Measurements from ENCODE around the gene SLC17A7. TPM values are rescaled to one million over a fixed set of nuclear protein-coding genes. Genes with fewer than 3 reads are reported as not detected.
"Not testable (repeated sequence)": the region's sequence is repeated elsewhere in the genome, so short reads cannot be mapped to it uniquely, and the experiment has no call there.

Gene SLC17A7
- total RNA-seq, 2 experiments from 2014 or later: 0.07 to 0.14 TPM

DNA sequence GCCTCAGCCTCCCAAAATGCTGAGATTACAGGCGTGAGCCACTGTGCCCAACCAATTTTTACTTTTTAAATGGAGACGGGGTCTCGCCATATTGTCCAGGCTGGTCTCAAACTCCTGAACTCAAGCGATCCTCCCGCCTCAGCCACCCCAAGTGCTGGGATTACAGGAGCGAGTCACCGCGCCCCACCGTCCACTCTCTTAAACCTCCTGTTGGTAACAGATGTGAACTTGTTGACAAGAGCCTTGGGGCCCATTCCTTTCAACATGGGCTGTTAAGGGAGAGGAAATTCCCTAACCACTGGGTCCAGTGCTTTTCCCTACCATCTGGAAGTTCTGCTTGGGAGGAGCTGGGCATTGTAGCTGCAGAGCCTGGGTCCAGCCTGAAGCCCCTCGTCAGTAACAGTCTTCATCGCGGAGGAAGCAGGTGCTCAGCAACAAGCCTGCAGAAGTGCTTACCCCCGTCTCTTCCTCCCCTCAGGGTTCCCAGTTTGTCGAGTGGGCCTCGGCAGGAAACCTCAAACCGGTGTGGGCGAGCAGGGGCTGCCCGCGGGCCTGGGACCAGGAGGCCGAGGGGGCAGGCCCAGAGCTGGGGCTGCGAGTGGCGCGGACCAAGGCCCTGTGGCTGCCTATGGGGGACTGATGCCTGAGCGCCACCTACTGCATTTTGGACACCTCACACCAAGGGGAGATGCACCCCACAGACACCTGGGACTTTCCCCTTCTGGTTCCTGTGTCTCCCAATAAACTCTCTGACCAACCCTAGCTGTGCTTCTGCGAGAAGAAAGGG, 28.7 kb upstream of the SLC17A7 start:
- ChIA-PET POLR2A (interaction anchor here (0.5 to 1.9 kb wide), 4 partner anchors 17 to 566 kb away, joined by 3 to 18 read pairs (median 4); partner anchors contain the start of genes ALDH16A1 and PIH1D1), CTCF (interaction anchor here (0.6 to 3.5 kb wide), 15 partner anchors 11 to 244 kb away, joined by 3 to 23 read pairs (median 4); partner anchors contain the start of genes ALDH16A1 and PIH1D1)
- peak; percentile 66 for ATAC-seq
- DNase-seq: peak; percentile 90
- peaks cover 49% of the 10 kb centered on the region for H3K4me1 Mint-ChIP-seq
- intact Hi-C loops (cut with DNase I, micrococcal nuclease): loop anchor here (1.0 kb wide), 5 partner anchors 17 to 244 kb away; partner anchors contain the start of genes ALDH16A1 (in 2 of the 2) and RPS11 (in 1 of the 2)
- H3K27me3 Mint-ChIP-seq: no peaks in the 10 kb centered on the region
- peak overlapping the region; percentile 80 for H3K27ac Mint-ChIP-seq
- H3K9me3 Mint-ChIP-seq (ENCODE audit: low read depth): no peaks in the 10 kb centered on the region
- H3K4me3 Mint-ChIP-seq: peak overlapping the region; percentile 64
- peaks cover 5% of the 10 kb centered on the region for H3K36me3 Mint-ChIP-seq (ENCODE audit: low read depth)

DNA sequence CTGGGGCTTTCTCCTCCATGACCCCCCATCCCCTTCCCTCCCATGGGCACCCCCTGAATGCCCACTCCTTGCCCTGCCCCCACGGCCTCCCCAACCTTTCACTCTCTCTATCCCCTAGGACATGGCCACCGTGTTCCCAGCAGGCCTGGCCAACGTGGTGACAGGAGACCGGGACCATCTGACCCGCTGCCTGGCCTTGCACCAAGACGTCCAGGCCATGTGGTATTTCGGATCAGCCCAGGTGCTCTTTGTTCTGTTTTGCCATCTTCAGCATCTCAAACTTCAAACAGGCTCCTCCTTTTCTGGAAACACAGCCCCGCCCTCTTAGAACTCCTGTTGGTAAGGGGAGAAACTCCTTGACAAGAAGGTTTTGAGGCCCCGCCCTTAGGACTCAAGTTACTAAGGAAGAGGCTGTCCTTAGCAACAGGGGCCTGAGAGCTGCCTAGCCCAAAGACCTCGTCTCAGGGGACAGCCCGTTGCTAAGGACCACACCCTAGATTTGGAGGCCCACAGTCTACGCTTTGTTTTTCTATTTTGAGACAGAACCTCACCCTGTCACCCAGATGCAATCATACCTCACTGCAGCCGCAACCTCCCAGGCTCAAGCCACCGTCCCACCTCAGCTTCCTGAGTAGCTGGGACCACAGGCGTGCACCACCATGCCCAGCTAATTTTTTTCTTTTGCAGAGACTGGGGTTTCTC, 27.6 kb upstream of the SLC17A7 start:
- ChIA-PET CTCF (interaction anchor here (0.8 to 3.5 kb wide), 6 partner anchors 14 to 371 kb away, joined by 3 to 23 read pairs (median 4); partner anchors contain the start of gene ALDH16A1), POLR2A (interaction anchor here (0.7 to 1.9 kb wide), 4 partner anchors 13 to 98 kb away, joined by 3 to 18 read pairs (median 4); partner anchors contain the start of genes ALDH16A1 and PIH1D1)
- Mint-ChIP-seq H3K27me3 (no peaks in the 10 kb centered on the region), H3K4me1 (peaks cover 49% of the 10 kb centered on the region), H3K27ac (peak overlapping the region; percentile 98), H3K9me3 (ENCODE audit: low read depth) (no peaks in the 10 kb centered on the region), H3K36me3 (ENCODE audit: low read depth) (peaks cover 7% of the 10 kb centered on the region), H3K4me3 (peak overlapping the region; percentile 64)
- peak; percentile 88 for DNase-seq
- intact Hi-C loops (cut with DNase I, micrococcal nuclease): loop anchor here in 1 of 2 experiments (1.0 kb wide), 3 partner anchors 16 to 27 kb away; partner anchors contain the start of genes ALDH16A1 and RPS11
- ATAC-seq: peak; percentile 75

- H3K27me3 Mint-ChIP-seq: no peaks in the 10 kb centered on the region
- H3K27ac Mint-ChIP-seq: peak overlapping the region; percentile 98
- no peaks in the 10 kb centered on the region for H3K9me3 Mint-ChIP-seq (ENCODE audit: low read depth)
- DNase-seq (no peak), ATAC-seq (no peak)
- ChIA-PET CTCF (no interaction called here), POLR2A (no interaction called here)
- intact Hi-C loops (cut with DNase I, micrococcal nuclease): no loop called here
- peaks cover 43% of the 10 kb centered on the region for H3K4me1 Mint-ChIP-seq
- H3K4me3 Mint-ChIP-seq: no peak overlapping the region
- H3K36me3 Mint-ChIP-seq (ENCODE audit: low read depth): peaks cover 7% of the 10 kb centered on the region
These were observed 26.9 kb upstream of the SLC17A7 start for GRCh38 chr19:49468199-49468598.

DNA sequence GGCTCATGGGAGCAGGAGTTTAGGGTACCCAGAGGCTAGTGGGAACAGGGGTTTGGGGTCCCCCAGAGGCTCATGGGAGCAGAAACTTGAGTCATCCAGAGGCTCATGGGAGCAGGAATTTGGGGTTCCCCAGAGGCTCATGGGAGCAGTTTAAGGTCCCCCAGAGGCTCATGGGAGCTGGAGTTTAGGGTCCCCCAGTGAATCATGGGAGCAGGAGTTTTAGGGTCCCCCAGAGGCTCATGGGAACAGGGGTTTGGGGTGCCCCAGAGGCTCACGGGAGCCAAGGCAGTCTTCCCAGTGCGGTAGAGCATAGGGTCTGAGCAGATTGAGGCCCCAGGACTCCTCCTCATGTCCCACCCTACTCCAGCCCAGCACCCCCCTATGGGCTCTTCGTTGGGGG, 24.0 kb upstream of the SLC17A7 start:
- H3K4me1 Mint-ChIP-seq: peaks cover 19% of the 10 kb centered on the region
- DNase-seq (no peak), ATAC-seq (no peak)
- no peak overlapping the region for H3K4me3 Mint-ChIP-seq
- H3K36me3 Mint-ChIP-seq (ENCODE audit: low read depth): peaks cover 7% of the 10 kb centered on the region
- ChIA-PET POLR2A (no interaction called here), CTCF (interaction anchor here (0.7 kb wide), 1 partner anchor 74 kb away, joined by 3 read pairs; no protein-coding TSS in a partner anchor)
- no peaks in the 10 kb centered on the region for H3K9me3 Mint-ChIP-seq (ENCODE audit: low read depth)
- H3K27me3 Mint-ChIP-seq: no peaks in the 10 kb centered on the region
- intact Hi-C loops (cut with DNase I, micrococcal nuclease): no loop called here
- no peak overlapping the region for H3K27ac Mint-ChIP-seq

- intact Hi-C loops (cut with DNase I, micrococcal nuclease): no loop called here
- no peaks in the 10 kb centered on the region for H3K27me3 Mint-ChIP-seq
- ChIA-PET CTCF (no interaction called here), POLR2A (no interaction called here)
- peaks cover 9% of the 10 kb centered on the region for H3K4me1 Mint-ChIP-seq
- DNase-seq: no peak
- no peak overlapping the region for H3K4me3 Mint-ChIP-seq
- H3K9me3 Mint-ChIP-seq (ENCODE audit: low read depth): no peaks in the 10 kb centered on the region
- no peak overlapping the region for H3K27ac Mint-ChIP-seq
- ATAC-seq: no peak
- H3K36me3 Mint-ChIP-seq (ENCODE audit: low read depth): peaks cover 11% of the 10 kb centered on the region
These were observed 22.8 kb upstream of the SLC17A7 start for GRCh38 chr19:49463960-49464740.

- H3K4me3 Mint-ChIP-seq: no peak overlapping the region
- no peak overlapping the region for H3K27ac Mint-ChIP-seq
- H3K27me3 Mint-ChIP-seq: no peaks in the 10 kb centered on the region
- peaks cover 8% of the 10 kb centered on the region for H3K36me3 Mint-ChIP-seq (ENCODE audit: low read depth)
- ChIA-PET POLR2A (no interaction called here), CTCF (interaction anchor here (0.6 kb wide), 1 partner anchor 110 kb away, joined by 3 read pairs; no protein-coding TSS in a partner anchor)
- ATAC-seq (no peak), DNase-seq (no peak)
- intact Hi-C loops (cut with DNase I, micrococcal nuclease): no loop called here
- H3K9me3 Mint-ChIP-seq (ENCODE audit: low read depth): no peaks in the 10 kb centered on the region
- H3K4me1 Mint-ChIP-seq: no peaks in the 10 kb centered on the region
These were observed 21.2 kb upstream of the SLC17A7 start for GRCh38 chr19:49462492-49462891.

GRCh38 chr19:49461656-49462055, 20.3 kb upstream of the SLC17A7 start:
- Mint-ChIP-seq H3K27ac (no peak overlapping the region), H3K4me3 (no peak overlapping the region), H3K27me3 (no peaks in the 10 kb centered on the region), H3K4me1 (peaks cover 3% of the 10 kb centered on the region), H3K9me3 (ENCODE audit: low read depth) (no peaks in the 10 kb centered on the region), H3K36me3 (ENCODE audit: low read depth) (peaks cover 10% of the 10 kb centered on the region)
- POLR2A ChIA-PET: no interaction called here
- DNase-seq: no peak
- CTCF ChIA-PET: no interaction called here
- intact Hi-C loops (cut with DNase I, micrococcal nuclease): no loop called here
- no peak for ATAC-seq

GRCh38 chr19:49461130-49461529, 19.8 kb upstream of the SLC17A7 start:
- CTCF ChIA-PET; H3K27me3 Mint-ChIP-seq; H3K4me3 Mint-ChIP-seq; DNase-seq; ATAC-seq; H3K4me1 Mint-ChIP-seq; H3K27ac Mint-ChIP-seq; H3K9me3 Mint-ChIP-seq (ENCODE audit: low read depth); POLR2A ChIA-PET; intact Hi-C loops (cut with DNase I, micrococcal nuclease): not testable (repeated sequence)
- peaks cover 13% of the 10 kb centered on the region for H3K36me3 Mint-ChIP-seq (ENCODE audit: low read depth)

DNA sequence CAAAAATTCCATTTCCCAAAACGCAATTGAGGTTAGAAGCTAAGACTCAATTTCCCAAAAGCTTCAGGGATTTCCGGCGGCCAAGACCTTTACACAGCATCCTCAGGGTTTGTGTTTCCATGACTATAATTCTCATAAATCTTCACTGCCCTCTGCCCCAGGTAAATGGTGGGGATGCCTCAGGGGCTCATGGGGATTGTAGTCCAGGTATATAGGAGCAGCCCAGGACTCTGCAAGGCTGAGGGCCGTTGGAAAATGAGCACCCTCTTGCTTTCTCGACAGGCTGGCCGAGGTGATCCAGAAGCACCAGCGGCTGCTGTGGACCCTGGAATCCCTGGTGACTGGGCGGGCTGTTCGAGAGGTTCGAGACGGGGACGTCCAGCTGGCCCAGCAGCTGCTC, 18.1 kb upstream of the SLC17A7 start:
- Mint-ChIP-seq H3K27me3 (no peaks in the 10 kb centered on the region), H3K27ac (no peak overlapping the region), H3K4me3 (no peak overlapping the region), H3K36me3 (ENCODE audit: low read depth) (peaks cover 12% of the 10 kb centered on the region), H3K9me3 (ENCODE audit: low read depth) (no peaks in the 10 kb centered on the region), H3K4me1 (peaks cover 15% of the 10 kb centered on the region)
- DNase-seq (no peak), ATAC-seq (peak; percentile 43)
- intact Hi-C loops (cut with DNase I, micrococcal nuclease): no loop called here
- ChIA-PET POLR2A (interaction anchor here (0.8 kb wide), 1 partner anchor 40 kb away, joined by 3 read pairs; no protein-coding TSS in a partner anchor), CTCF (interaction anchor here (1.1 to 2.3 kb wide), 4 partner anchors 10 to 17 kb away, joined by 3 to 9 read pairs (median 6); no protein-coding TSS in a partner anchor)

DNA sequence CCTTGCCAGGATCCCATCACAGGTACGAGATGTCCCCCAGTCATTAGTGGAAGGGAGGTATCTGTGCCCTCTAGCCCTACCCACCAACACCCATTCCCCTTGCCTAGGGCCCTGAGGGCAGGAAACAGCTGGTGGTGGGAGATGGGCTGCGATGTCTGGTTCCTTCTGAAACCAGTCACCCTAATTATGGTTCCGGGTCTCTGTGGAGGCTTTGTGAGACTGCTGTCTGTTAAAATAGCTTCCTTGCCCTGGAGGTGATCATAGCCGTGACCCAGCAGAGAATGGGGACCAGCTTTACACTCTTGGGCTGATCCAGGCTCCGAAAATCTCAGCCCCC, 17.2 kb upstream of the SLC17A7 start:
- ATAC-seq: no peak
- Mint-ChIP-seq H3K27ac (peak overlapping the region; percentile 51), H3K9me3 (ENCODE audit: low read depth) (no peaks in the 10 kb centered on the region), H3K36me3 (ENCODE audit: low read depth) (peaks cover 18% of the 10 kb centered on the region), H3K4me3 (no peak overlapping the region), H3K27me3 (no peaks in the 10 kb centered on the region), H3K4me1 (peaks cover 21% of the 10 kb centered on the region)
- ChIA-PET POLR2A (interaction anchor here (0.6 to 0.7 kb wide), 2 partner anchors 48 to 583 kb away, joined by 3 to 8 read pairs; no protein-coding TSS in a partner anchor), CTCF (interaction anchor here (0.6 to 2.3 kb wide), 5 partner anchors 9 to 372 kb away, joined by 3 to 9 read pairs (median 3); no protein-coding TSS in a partner anchor)
- intact Hi-C loops (cut with DNase I, micrococcal nuclease): no loop called here
- DNase-seq: no peak

GRCh38 chr19:49456326-49456725, 15.0 kb upstream of the SLC17A7 start:
- H3K27me3 Mint-ChIP-seq: no peaks in the 10 kb centered on the region
- H3K9me3 Mint-ChIP-seq (ENCODE audit: low read depth): no peaks in the 10 kb centered on the region
- H3K36me3 Mint-ChIP-seq (ENCODE audit: low read depth): peaks cover 26% of the 10 kb centered on the region
- ATAC-seq (no peak), DNase-seq (no peak)
- H3K4me1 Mint-ChIP-seq: peaks cover 31% of the 10 kb centered on the region
- POLR2A ChIA-PET: interaction anchor here (0.6 to 1.3 kb wide), 2 partner anchors 17 to 357 kb away, joined by 3 read pairs; partner anchors contain the start of gene FLT3LG
- intact Hi-C loops (cut with DNase I, micrococcal nuclease): no loop called here
- CTCF ChIA-PET: no interaction called here
- no peak overlapping the region for H3K4me3 Mint-ChIP-seq
- H3K27ac Mint-ChIP-seq: peak overlapping the region; percentile 1

All from activated CD4-positive, alpha-beta T cell treated with anti-CD3 and anti-CD28 coated beads for 36 hours (primary cell).